ENCODE data around the gene CNTNAP3B.
"Not testable (repeated sequence)": the region's sequence is repeated elsewhere in the genome, so short reads cannot be mapped to it uniquely, and the experiment has no call there.

Gene CNTNAP3B

GRCh38 chr9:42129073-42129729 is at the start of gene CNTNAP3B:
Gene CNTNAP3B, minus strand, starts transcription at chr9:42129426. Its CDS starts 332 bp downstream, at chr9:42129094.
- not testable (repeated sequence) for DNase-seq (ENCODE audit: low read depth)

DNA sequence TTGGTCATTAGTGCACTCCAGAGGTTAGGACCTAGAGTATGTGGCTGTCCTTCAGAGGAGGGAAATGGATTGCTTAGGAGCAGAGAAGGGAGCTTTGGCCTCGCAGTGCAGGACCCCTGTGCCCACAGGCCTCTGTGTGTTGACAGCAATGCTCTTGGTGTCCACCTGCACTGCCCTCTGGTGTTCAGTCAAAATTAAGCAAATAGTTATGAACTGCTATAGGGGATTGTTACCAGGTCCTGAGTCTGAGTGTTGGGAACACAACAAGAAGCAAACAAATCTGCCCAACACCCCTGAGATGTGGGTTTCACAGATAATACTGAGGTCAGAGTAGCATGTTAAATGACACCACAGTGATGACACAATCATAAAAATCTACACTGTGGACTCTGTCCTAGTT is 31.1 kb upstream of the CNTNAP3B start:
- DNase-seq (ENCODE audit: low read depth), result not testable (repeated sequence)

GRCh38 chr9:42127056-42127841 is 2.0 kb downstream of the CNTNAP3B start:
- peak; percentile 18 for DNase-seq (ENCODE audit: low read depth)

- not testable (repeated sequence) for DNase-seq (ENCODE audit: low read depth)
Measured at GRCh38 chr9:42121007-42121406, 8.2 kb downstream of the CNTNAP3B start.

DNA sequence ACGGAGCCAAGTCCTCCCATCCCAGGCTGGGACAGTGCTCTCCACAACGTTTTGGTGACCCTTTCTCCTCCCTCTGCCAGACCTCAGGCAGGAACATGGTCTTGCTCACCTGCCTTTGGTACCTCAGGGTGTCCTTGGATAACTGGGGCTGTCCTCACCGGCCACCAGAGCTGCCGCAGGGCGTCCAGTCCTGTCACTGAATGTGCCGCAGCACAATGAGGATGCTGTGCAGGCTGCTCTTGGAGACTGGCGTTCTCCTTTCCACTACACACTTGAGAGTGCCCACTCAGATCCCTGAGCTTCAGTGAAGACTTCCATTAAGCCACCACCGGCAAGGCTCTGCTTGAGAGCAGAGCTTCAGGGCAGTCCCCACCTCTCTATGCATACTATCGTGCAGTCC is 33.3 kb downstream of the CNTNAP3B start:
- not testable (repeated sequence) for DNase-seq (ENCODE audit: low read depth)

- not testable (repeated sequence) for DNase-seq (ENCODE audit: low read depth)
Measured at GRCh38 chr9:42084559-42084952, 44.7 kb downstream of the CNTNAP3B start.

DNA sequence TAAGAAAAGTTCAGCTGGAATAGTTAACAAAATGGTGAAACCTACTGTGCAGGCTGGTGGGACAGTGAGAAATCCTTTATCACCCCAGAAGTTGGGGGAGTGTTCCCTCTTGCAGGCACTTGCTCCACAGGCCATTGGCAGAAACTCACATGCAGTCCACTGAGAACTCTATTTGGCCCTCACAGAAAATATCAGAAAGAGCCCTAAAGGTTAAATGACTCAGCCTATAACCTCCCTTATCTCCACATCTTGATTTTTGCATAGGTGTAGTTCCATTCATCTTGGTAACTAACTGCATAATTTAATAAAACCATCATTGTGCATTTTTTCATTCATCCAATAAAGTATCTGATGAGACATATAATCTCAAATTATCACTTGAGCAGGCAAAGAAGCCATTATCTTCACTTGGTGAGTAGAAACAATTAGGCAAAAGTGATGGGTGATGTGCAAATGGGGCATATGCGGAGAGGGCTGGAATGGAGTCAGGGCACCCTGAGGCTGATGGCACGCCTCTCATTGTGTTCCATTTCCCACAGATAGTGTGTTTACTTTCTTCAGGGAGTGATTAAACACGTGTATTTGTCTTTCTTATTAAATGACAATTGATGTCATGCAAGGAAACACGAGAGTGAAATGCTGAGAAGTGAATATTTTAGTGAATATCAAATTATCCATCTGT is 45.2 kb downstream of the CNTNAP3B start:
- DNase-seq (ENCODE audit: low read depth), result not testable (repeated sequence)

- not testable (repeated sequence) for DNase-seq (ENCODE audit: low read depth)
Measured at GRCh38 chr9:42080376-42080775, 48.9 kb downstream of the CNTNAP3B start.

- not testable (repeated sequence) for DNase-seq (ENCODE audit: low read depth)
Measured at GRCh38 chr9:42074868-42075267, 54.4 kb downstream of the CNTNAP3B start.

DNA sequence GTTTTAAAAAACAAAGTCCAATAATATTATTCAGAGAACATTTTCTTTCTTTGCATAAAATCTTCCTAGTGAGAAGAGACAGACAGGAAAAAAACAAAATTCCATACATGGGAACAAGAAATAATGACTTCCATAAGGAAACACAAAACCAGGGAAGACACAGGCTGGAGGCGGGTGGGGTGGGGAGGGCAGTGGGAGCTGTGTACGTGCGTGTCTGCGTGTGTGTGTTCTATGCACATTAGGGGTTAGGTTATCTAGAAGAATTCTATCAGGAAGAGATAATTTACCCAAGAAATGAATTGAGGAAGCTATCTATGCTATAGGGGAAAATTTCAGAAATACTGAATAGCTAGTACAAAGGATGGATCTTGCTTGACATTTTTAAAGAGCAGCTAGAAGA is 58.2 kb downstream of the CNTNAP3B start:
- DNase-seq (ENCODE audit: low read depth), result not testable (repeated sequence)

GRCh38 chr9:42070035-42070799 is 59.0 kb downstream of the CNTNAP3B start:
- not testable (repeated sequence) for DNase-seq (ENCODE audit: low read depth)

DNA sequence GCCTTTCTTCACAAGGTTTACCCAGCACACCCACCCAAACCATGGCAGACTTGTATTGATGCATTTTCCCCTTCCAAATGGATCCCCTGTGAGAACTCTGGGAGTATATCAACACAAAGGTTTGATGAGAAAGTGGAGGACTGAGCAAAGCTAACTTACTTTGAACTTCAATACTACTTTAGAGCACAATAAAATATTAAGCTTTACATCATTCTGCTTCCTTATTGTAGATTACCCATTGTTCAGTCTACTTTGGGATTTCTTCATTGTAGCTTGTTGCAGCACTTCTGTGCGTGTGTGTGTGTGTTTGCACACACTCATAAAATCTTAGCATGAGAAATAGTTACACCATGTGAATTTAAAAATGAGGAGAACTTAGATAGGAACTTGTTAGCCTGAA is 75.4 kb downstream of the CNTNAP3B start:
- not testable (repeated sequence) for DNase-seq (ENCODE audit: low read depth)

DNA sequence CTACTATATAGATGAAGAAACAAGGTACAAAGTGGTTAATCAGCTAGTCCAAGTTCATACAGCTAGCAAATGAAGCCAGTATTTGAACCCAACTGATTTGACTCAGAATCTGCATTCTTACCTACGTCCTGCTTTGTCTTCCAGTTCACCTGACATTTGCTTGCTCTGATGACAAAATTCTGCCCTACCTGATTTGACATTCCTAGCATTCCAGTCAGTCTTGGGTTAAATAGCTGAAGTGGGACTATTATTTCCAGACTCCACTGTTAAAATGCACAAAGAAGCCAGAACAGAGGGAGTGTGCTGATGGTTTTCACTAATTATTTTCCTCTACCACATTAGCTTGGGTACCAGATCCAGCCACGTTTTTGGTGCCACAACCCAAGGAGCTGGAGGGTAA is 78.5 kb downstream of the CNTNAP3B start:
- not testable (repeated sequence) for DNase-seq (ENCODE audit: low read depth)

DNA sequence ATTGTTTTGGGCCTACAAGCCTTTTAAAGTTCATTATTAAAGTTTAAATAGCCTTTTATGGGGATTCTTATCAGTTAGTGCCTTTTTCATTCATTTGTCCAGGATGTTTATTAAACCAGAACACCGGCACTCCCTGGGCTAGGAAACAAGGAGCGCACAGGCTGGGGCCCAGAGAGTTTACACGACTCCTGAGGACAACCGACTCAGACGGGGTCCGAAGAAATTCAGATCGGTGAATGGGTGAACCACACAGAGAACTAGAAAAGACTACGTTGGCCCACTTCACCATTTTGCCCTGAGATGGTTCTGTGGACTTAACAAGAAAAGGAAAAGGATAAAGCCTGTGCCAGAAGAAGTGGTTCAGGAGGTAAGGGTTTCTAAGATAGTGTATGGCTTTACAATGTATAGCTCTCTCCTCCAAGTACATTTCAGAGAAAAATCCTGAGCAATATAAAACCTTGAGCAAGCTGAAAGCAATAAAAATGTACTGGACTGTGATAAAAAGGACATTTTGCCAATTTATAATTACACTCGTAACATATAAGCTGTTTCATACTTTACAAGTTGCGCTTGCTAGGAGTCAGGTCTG is 84.7 kb downstream of the CNTNAP3B start:
- not testable (repeated sequence) for DNase-seq (ENCODE audit: low read depth)

DNA sequence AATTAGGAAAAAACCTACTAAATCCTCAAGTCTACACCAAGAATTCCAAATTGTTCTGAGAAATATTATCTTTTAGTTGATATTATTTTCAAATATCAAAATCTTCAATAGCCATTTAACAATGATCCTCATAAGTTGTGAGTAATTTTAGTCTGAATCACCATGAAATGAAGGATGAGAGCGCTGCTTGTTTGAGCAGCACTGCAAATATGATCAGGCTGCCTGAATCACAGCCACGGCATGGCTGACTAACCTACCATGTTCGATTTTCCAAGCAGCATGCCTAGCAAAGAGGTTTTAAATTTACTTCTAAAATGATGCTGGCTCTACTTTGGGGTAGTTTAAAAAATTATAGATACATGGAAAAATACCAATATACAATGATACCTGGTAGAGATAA is 95.7 kb downstream of the CNTNAP3B start:
- not testable (repeated sequence) for DNase-seq (ENCODE audit: low read depth)

DNA sequence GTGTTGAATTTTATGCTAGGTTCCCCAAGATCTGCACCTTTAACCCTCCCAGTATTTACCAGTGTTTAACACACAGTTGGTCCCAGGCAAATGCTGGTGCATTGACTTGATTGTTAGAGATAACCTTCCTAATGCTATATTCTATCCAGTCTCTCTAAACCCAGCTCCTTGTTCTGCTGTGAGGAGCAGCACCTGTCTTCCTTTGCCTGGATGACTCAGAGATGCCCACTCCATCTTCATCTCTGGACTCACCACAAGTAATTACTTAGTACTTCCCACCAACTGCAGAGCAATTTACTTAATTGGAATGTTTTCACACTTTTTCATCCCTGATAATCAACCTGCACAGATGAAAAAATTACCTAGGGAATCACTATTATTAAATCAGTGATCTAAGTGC is 108.6 kb downstream of the CNTNAP3B start:
- DNase-seq (ENCODE audit: low read depth), result not testable (repeated sequence)

DNA sequence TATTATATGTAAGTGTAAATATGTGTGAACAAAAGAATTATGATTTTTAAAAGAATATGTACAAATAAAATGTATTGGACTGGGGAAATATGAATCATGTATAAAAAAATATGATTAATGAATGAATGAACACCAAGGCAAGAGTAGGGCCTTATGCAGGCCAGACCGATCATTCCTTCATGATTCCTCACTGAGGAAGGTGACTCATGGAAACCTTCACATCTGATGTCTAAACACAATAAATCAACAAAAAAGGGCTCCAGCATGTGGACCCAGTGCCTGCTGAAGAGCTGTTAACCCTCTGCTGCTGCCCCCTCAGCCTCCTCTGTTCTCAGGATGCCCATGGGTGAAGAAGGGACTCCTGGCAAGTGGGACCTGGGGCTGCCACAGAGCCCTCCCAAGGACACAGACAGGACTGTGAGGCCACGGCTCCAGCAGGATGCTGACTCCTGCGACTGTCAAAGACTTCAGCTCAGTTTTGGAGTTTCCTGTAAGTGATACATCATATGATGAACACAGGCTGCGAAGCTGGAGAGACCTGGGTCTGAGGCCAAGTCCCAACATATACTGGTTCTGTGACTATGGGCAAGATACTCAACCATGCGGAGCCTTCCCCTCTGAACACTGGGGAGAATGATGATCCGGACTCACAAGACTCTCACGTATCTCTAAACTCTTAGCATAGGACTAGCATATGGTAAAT is 110.9 kb downstream of the CNTNAP3B start:
- peak; percentile 16 for DNase-seq (ENCODE audit: low read depth)

DNA sequence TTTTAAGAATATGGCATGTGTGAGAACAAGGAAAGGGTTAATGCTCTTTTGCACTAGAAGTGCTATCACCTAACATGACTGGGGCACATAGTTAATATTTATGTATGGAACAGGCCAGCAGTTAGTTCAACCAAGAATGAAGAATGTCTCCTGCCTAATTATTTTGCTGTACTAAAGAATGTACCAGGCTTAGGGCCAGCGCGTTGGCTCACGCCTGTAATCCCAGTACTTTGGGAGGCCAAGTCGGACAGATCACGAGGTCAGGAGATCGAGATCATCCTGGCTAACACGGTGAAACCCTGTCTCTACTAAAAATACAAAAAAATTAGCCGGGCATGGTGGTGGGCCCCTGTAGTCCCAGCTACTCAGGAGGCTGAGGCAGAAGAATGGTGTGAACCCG is 114.9 kb downstream of the CNTNAP3B start:
- not testable (repeated sequence) for DNase-seq (ENCODE audit: low read depth)

DNA sequence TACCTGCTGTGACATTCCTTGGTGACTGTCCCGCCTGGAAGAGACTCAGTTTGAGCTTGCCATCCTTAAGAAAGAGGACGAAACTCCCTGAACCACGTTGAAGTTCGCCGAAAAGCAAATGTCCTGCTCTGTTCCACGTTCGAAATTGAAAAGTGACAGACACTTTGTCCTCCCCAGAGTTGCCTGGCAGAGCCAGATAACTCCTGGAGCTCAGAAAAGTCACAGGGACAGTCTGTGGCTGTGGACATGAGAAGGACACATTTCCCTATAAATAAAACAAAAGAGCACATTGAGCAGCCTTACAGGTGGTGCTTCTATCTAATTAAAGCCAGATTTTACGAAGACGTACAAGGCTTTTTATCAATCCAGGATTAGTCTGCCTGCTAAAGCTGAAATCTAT is 137.6 kb downstream of the CNTNAP3B start:
- DNase-seq (ENCODE audit: low read depth), result not testable (repeated sequence)

DNA sequence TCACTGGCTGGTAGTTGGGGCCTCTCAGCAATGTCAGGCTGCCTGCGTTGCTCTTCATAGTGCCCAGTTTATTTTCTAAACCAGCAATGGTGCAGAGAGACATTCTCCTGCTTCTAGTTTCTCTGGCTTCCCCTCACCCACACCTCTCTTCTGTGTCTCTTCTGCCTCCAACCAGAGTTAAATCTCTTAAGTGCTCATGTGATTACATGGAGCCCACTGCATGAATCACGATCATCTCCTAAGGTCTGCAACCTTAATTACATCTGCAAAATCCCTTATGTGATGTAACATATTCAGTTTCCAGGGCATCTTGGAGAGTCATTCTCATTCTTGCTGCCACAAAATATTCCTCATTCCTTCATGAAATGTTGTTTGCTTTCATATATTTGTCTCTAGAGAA is 149.0 kb downstream of the CNTNAP3B start:
- DNase-seq (ENCODE audit: low read depth), result not testable (repeated sequence)
